ENCODE results near the gene OGDH.

DNA sequence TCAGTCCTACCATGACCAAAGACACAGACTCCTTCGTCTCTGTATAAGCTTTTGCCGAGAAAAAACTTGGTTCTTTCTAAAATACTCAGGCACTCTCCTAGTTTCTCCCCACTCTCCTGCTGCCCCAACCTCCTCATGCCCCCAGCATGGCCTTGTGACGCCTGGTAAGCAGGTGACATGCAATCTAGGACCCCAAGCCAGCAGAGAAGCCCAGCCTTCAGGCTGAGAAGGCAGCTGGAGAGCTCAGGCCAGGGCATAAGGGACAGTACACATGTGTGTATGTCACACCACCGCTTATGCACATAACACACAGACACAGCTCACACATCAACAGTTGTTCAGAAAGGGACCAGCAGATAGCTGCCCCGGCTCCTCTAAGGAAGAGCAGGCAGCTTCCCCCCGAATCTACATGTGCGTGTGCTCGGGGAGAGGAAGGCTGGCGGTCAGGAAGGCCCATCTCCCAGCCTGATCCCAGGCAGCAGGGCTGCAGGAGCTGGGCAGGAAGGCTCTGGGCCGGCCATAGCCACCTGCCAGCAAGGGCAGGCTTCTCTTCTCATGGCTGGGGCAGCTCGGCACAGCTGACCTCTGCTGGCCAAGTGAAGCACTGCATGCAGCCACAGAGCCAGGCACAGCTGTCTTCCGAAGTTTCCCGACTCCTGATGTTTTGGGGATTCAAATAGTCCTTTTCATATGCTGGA, 41.2 kb upstream of the OGDH start:
- TF ChIP-seq, protein P1, sequence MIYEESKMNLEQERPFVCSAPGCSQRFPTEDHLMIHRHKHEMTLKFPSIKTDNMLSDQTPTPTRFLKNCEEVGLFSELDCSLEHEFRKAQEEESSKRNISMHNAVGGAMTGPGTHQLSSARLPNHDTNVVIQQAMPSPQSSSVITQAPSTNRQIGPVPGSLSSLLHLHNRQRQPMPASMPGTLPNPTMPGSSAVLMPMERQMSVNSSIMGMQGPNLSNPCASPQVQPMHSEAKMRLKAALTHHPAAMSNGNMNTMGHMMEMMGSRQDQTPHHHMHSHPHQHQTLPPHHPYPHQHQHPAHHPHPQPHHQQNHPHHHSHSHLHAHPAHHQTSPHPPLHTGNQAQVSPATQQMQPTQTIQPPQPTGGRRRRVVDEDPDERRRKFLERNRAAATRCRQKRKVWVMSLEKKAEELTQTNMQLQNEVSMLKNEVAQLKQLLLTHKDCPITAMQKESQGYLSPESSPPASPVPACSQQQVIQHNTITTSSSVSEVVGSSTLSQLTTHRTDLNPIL (CRISPR knock-in tag; IDR thresholded peaks at IDR 0.05; ENCODE audit: low read depth): no peak
- TF ChIP-seq ZFP30 (CRISPR knock-in tag; IDR thresholded peaks at IDR 0.05) (no peak), OSR1 (CRISPR knock-in tag; IDR thresholded peaks at IDR 0.05) (no peak), ARNTL (CRISPR knock-in tag; IDR thresholded peaks at IDR 0.05; ENCODE audit: borderline replicate concordance, low read depth) (no peak)
- TF ChIP-seq, protein P2, sequence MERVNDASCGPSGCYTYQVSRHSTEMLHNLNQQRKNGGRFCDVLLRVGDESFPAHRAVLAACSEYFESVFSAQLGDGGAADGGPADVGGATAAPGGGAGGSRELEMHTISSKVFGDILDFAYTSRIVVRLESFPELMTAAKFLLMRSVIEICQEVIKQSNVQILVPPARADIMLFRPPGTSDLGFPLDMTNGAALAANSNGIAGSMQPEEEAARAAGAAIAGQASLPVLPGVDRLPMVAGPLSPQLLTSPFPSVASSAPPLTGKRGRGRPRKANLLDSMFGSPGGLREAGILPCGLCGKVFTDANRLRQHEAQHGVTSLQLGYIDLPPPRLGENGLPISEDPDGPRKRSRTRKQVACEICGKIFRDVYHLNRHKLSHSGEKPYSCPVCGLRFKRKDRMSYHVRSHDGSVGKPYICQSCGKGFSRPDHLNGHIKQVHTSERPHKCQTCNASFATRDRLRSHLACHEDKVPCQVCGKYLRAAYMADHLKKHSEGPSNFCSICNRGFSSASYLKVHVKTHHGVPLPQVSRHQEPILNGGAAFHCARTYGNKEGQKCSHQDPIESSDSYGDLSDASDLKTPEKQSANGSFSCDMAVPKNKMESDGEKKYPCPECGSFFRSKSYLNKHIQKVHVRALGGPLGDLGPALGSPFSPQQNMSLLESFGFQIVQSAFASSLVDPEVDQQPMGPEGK (CRISPR knock-in tag; IDR thresholded peaks at IDR 0.05; ENCODE audit: borderline replicate concordance): no peak
- TF ChIP-seq, protein P3, sequence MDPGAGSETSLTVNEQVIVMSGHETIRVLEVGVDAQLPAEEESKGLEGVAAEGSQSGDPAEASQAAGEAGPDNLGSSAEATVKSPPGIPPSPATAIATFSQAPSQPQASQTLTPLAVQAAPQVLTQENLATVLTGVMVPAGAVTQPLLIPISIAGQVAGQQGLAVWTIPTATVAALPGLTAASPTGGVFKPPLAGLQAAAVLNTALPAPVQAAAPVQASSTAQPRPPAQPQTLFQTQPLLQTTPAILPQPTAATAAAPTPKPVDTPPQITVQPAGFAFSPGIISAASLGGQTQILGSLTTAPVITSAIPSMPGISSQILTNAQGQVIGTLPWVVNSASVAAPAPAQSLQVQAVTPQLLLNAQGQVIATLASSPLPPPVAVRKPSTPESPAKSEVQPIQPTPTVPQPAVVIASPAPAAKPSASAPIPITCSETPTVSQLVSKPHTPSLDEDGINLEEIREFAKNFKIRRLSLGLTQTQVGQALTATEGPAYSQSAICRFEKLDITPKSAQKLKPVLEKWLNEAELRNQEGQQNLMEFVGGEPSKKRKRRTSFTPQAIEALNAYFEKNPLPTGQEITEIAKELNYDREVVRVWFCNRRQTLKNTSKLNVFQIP (CRISPR knock-in tag; IDR thresholded peaks at IDR 0.05; ENCODE audit: borderline replicate concordance, low read depth): no peak
